Astrocyte (in vitro differentiated cells and primary cell): ENCODE results near the gene GLRA1.

ENCODE experiments used
- EZH2 ChIP-seq: IDR thresholded peaks from 2 replicates; pipeline ENCODE4 v1.6.1; 2012; ENCODE audit warnings: mild to moderate bottlenecking, low read length, inconsistent platforms; ENCODE audit not compliant: insufficient read depth
- TF ChIP-seq, protein P1 (sequence below): IDR thresholded peaks from 2 replicates; pipeline ENCODE4 v1.5.1; 2011; ENCODE audit warnings: low read depth, mild to moderate bottlenecking, inconsistent platforms, low read length, moderate library complexity; ENCODE audit not compliant: insufficient read depth

DNA sequence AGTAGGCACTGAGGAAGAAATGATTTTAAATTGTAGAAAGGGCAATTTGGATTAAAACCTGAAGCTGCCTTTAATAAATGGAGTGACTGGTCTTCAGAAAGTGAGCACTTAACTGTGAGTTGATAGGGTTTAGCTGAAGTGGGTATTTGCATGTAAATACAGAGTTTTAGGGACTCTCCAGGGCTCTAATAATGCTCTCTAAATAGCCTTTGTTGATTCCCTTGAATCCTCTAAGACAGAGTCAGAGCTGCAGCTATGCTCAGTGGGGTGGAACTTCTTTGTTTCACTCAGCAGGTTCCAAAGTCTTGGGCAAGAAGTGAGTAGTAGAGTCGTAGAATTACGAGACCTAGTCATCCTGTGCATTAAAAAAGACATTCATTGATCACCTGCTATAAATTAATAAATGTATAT, 21.4 kb downstream of the GLRA1 start:
- TF ChIP-seq, protein P1, sequence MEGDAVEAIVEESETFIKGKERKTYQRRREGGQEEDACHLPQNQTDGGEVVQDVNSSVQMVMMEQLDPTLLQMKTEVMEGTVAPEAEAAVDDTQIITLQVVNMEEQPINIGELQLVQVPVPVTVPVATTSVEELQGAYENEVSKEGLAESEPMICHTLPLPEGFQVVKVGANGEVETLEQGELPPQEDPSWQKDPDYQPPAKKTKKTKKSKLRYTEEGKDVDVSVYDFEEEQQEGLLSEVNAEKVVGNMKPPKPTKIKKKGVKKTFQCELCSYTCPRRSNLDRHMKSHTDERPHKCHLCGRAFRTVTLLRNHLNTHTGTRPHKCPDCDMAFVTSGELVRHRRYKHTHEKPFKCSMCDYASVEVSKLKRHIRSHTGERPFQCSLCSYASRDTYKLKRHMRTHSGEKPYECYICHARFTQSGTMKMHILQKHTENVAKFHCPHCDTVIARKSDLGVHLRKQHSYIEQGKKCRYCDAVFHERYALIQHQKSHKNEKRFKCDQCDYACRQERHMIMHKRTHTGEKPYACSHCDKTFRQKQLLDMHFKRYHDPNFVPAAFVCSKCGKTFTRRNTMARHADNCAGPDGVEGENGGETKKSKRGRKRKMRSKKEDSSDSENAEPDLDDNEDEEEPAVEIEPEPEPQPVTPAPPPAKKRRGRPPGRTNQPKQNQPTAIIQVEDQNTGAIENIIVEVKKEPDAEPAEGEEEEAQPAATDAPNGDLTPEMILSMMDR: no peak
- no peak for TF ChIP-seq EZH2
